Measurements from ENCODE around the gene SFMBT2.

SFMBT2 gene

GRCh38 chr10:7302930-7303557, 107.8 kb downstream of the SFMBT2 start:
- TF ChIP-seq, protein P1, sequence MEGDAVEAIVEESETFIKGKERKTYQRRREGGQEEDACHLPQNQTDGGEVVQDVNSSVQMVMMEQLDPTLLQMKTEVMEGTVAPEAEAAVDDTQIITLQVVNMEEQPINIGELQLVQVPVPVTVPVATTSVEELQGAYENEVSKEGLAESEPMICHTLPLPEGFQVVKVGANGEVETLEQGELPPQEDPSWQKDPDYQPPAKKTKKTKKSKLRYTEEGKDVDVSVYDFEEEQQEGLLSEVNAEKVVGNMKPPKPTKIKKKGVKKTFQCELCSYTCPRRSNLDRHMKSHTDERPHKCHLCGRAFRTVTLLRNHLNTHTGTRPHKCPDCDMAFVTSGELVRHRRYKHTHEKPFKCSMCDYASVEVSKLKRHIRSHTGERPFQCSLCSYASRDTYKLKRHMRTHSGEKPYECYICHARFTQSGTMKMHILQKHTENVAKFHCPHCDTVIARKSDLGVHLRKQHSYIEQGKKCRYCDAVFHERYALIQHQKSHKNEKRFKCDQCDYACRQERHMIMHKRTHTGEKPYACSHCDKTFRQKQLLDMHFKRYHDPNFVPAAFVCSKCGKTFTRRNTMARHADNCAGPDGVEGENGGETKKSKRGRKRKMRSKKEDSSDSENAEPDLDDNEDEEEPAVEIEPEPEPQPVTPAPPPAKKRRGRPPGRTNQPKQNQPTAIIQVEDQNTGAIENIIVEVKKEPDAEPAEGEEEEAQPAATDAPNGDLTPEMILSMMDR (IDR thresholded peaks at IDR 0.05) = no peak

- TF ChIP-seq, protein P1 (IDR thresholded peaks at IDR 0.05) = no peak
These were observed 108.4 kb downstream of the SFMBT2 start for GRCh38 chr10:7302392-7302906.

GRCh38 chr10:7301006-7301778, 109.6 kb downstream of the SFMBT2 start:
- TF ChIP-seq, protein P1 (IDR thresholded peaks at IDR 0.05) = no peak

DNA sequence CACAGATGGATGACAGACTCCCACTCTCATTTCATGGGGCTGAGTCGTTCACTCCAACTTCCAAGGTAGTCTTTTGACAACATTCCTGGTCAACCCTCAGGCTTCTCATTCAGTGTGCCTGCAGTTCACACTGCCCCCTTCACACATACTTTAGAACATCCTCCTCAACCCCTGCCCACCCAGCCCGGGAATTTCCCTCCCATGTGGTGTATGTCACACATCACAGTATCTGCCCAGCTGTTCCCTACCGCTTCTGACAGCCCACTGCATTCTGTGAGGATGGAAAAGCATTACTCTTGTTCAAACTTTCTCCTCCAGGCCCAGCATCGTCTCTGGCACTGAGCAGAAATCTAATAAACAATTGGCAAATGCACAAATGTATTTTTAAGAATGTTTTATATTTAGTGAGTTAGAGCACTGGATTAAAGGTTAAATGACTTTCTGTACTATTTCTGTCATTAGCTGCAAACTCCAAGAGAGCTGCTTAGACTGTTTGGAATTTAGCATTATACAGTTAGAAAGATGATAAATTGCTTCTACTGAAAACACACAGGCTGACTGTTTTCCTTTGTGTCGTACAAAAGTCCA, 110.4 kb downstream of the SFMBT2 start:
- TF ChIP-seq, protein P1 (IDR thresholded peaks at IDR 0.05) = no peak

- TF ChIP-seq, protein P1 (IDR thresholded peaks at IDR 0.05) = no peak
These were observed 112.3 kb downstream of the SFMBT2 start for GRCh38 chr10:7298495-7298894.

DNA sequence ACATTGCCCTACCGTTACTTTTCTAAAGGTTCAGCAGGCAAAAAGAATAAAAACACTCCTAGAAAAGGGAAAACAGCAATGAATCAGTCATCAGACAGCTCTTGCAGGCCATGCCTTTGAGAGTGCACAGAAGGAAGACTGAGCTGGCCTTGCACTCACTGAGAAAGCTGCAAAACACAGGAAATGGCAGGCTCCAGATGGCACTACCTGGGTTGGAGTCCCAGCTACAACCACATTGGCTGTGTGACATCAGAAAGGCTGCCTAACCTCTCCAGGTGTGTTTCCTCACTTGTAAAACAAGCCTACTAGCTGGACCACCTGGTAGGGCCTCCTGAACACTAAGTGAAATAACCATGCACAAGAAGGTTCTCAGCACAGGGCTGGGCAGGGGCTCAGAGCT, 113.7 kb downstream of the SFMBT2 start:
- TF ChIP-seq, protein P1 (IDR thresholded peaks at IDR 0.05) = no peak

DNA sequence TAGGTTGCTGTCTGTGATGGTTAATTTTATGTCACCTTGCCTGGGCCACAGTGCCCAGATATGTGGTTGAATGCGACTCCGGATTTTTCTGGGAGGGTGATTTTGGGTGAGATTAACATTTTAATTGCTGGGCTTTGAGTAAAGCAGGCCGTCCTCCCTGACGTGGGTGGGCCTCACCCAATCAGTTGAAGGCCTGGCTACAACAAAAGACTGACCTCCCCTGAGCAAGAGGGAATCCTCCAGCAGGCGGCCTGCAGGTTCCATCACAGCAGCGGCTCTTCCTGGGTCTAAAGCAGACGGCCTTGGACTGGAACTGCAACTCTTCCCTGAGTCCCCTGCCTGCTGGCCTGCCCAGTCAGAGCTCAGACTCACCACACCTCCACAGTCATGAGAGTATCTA, 114.2 kb downstream of the SFMBT2 start:
- TF ChIP-seq, protein P1 (IDR thresholded peaks at IDR 0.05) = no peak

All from LNCAP (cell line).